Naive thymus-derived CD4-positive, alpha-beta T cell (primary cell): ENCODE data around the gene AADACL3. TPM values are rescaled to one million over a fixed set of nuclear protein-coding genes. Genes with fewer than 3 reads are reported as not detected.

ENCODE experiments used
- ATAC-seq: fragments of 150-1000 bp; cut with Tn5 transposase; 2 replicates; pipeline ENCODE4 v1.10.0; 2021; ENCODE audit warnings: mild to moderate bottlenecking, moderate library complexity
- CTCF ChIA-PET: fragments of 350-600 bp; sonication (Branson Sonifier 250); formaldehyde crosslinking; loops from one replicate; lab custom pipeline; 2021; ENCODE audit warnings: antibody characterized with exemption; lab: Charles Lee
- POLR2A ChIA-PET: fragments of 350-600 bp; sonication (Branson Sonifier 250); formaldehyde crosslinking; loops from one replicate; lab custom pipeline; 2021; ENCODE audit warnings: antibody characterized with exemption, inconsistent platforms; lab: Charles Lee
- DNase-seq, 9 donors: peaks; one replicate each; pipeline versions ENCODE4 v3.0.0 to v3.0.0-alpha.2; 2020 to 2022; ENCODE audit warnings: mixed read lengths in 1 of 9
- H3K27ac ChIP-seq: one replicate; pipeline ENCODE4 v1.7.0; 2013; ENCODE audit warnings: mild to moderate bottlenecking, low read depth, low read length, moderate library complexity
- H3K27me3 ChIP-seq, 2 donors: one replicate each; pipeline ENCODE4 v1.7.0; 2013; ENCODE audit warnings: low read length in 2 of 2, mild to moderate bottlenecking in 2 of 2, moderate library complexity in 2 of 2; ENCODE audit not compliant: control insufficient read depth in 2 of 2, insufficient read depth in 2 of 2
- H3K36me3 ChIP-seq, 3 experiments: 1 replicate in 2 of 3; 2 replicates in 1 of 3; pipeline ENCODE4 v1.7.0; 2013; ENCODE audit warnings: low read length in 3 of 3, mild to moderate bottlenecking in 3 of 3, moderate library complexity in 1 of 3; ENCODE audit not compliant: insufficient read depth in 3 of 3, control insufficient read depth in 2 of 3
- H3K4me1 ChIP-seq, 2 donors: one replicate each; pipeline ENCODE4 v1.7.0; 2013; ENCODE audit warnings: low read length in 2 of 2, mild to moderate bottlenecking in 2 of 2, moderate library complexity in 1 of 2; ENCODE audit not compliant: control insufficient read depth in 2 of 2, insufficient read depth in 2 of 2
- H3K4me3 ChIP-seq: 2 replicates; pipeline ENCODE4 v1.7.0; 2013; ENCODE audit warnings: mild to moderate bottlenecking, low read length
- H3K9me3 ChIP-seq, 3 experiments: 1 replicate in 2 of 3; 2 replicates in 1 of 3; pipeline ENCODE4 v1.7.0; 2013; ENCODE audit warnings: low read length in 3 of 3; ENCODE audit not compliant: control insufficient read depth in 2 of 3
- H3K27ac Mint-ChIP-seq, 9 donors: one replicate each; pipeline ENCODE4 v1.8.0; 2020 to 2022; ENCODE audit warnings: mixed read lengths in 9 of 9, mild to moderate bottlenecking in 8 of 9, moderate library complexity in 5 of 9, inconsistent platforms in 2 of 9
- H3K27me3 Mint-ChIP-seq, 5 donors: one replicate each; pipeline ENCODE4 v1.8.0; 2021 to 2022; ENCODE audit warnings: mixed read lengths in 5 of 5, mild to moderate bottlenecking in 1 of 5
- H3K36me3 Mint-ChIP-seq, 5 donors: one replicate each; pipeline ENCODE4 v1.8.0; 2020 to 2022; ENCODE audit warnings: mixed read lengths in 5 of 5, mild to moderate bottlenecking in 3 of 5, inconsistent platforms in 1 of 5
- H3K4me1 Mint-ChIP-seq, 7 donors: one replicate each; pipeline ENCODE4 v1.8.0; 2020 to 2022; ENCODE audit warnings: mixed read lengths in 7 of 7, mild to moderate bottlenecking in 3 of 7, inconsistent platforms in 1 of 7
- H3K4me3 Mint-ChIP-seq, 10 donors: one replicate each; pipeline ENCODE4 v1.8.0; 2020 to 2022; ENCODE audit warnings: mild to moderate bottlenecking in 10 of 10, mixed read lengths in 10 of 10, moderate library complexity in 6 of 10, inconsistent platforms in 2 of 10
- H3K9me3 Mint-ChIP-seq, 11 donors: one replicate each; pipeline ENCODE4 v1.8.0; 2020 to 2022; ENCODE audit warnings: mixed read lengths in 11 of 11, mild to moderate bottlenecking in 4 of 11, inconsistent platforms in 1 of 11, moderate library complexity in 1 of 11
- intact Hi-C, 2 donors: fragments of 100-400 bp; cut with micrococcal nuclease; formaldehyde crosslinking; loops; one replicate each; pipeline ENCODE4 v1.15.1; 2023
- polyA plus RNA-seq, 2 donors: library from polyadenylated mRNA; unstranded; fragments of 300-500 nt; fragmentation: Illumina TruSeq; gene quantifications; one replicate each; pipeline ENCODE4 v1.2.3, GENCODE V29; 2021
- total RNA-seq, 6 experiments: library from RNA in 5 of 6; stranded (reverse) in 5 of 6; gene quantifications; 1 replicate in 5 of 6; 2 replicates in 1 of 6; pipeline ENCODE4 v1.2.3 and lab custom pipeline; 2021 to 2026

AADACL3 gene
- total and polyA plus RNA-seq, 7 experiments from 2014 or later = not detected

- Mint-ChIP-seq H3K4me1 (no peaks in the 10 kb centered on the region), H3K27ac (peak overlapping the region in 2 of 9 donors; percentile 48 to 60), H3K9me3 (peaks cover 0 to 2% (median 0%) of the 10 kb centered on the region in 11 donors), H3K36me3 (no peaks in the 10 kb centered on the region), H3K4me3 (no peak overlapping the region), H3K27me3 (peaks cover 5 to 55% (median 43%) of the 10 kb centered on the region in 5 donors)
- Histone ChIP-seq H3K9me3 (no peaks in the 10 kb centered on the region), H3K36me3 (no peaks in the 10 kb centered on the region), H3K4me1 (no peaks in the 10 kb centered on the region), H3K27ac (no peak overlapping the region), H3K27me3 (no peaks in the 10 kb centered on the region), H3K4me3 (no peak overlapping the region)
- no peak for ATAC-seq
- POLR2A ChIA-PET = no interaction called here
- no peak for DNase-seq
- intact Hi-C loops = no loop called here
- CTCF ChIA-PET = no interaction called here
Observed at GRCh38 chr1:12757836-12758235, 41.9 kb downstream of the AADACL3 start.

- H3K9me3 ChIP-seq = no peaks in the 10 kb centered on the region
- H3K4me3 ChIP-seq = no peak overlapping the region
- no peaks in the 10 kb centered on the region for H3K36me3 Mint-ChIP-seq
- H3K27ac ChIP-seq = no peak overlapping the region
- peaks cover 5 to 39% (median 25%) of the 10 kb centered on the region in 5 donors for H3K27me3 Mint-ChIP-seq
- no peak overlapping the region for H3K4me3 Mint-ChIP-seq
- ATAC-seq = no peak
- H3K4me1 ChIP-seq = no peaks in the 10 kb centered on the region
- ChIA-PET POLR2A (no interaction called here), CTCF (no interaction called here)
- H3K36me3 ChIP-seq = no peaks in the 10 kb centered on the region
- intact Hi-C loops = no loop called here
- H3K27me3 ChIP-seq = no peaks in the 10 kb centered on the region
- no peak for DNase-seq
- no peaks in the 10 kb centered on the region for H3K4me1 Mint-ChIP-seq
- peaks cover 0 to 2% (median 0%) of the 10 kb centered on the region in 11 donors for H3K9me3 Mint-ChIP-seq
- H3K27ac Mint-ChIP-seq = no peak overlapping the region
Observed at GRCh38 chr1:12760256-12760795, 44.4 kb downstream of the AADACL3 start.

GRCh38 chr1:12761781-12762180 lies 45.9 kb downstream of the AADACL3 start:
- H3K9me3 Mint-ChIP-seq = peaks cover 0 to 2% (median 0%) of the 10 kb centered on the region in 11 donors
- CTCF ChIA-PET = no interaction called here
- Histone ChIP-seq H3K4me3 (no peak overlapping the region), H3K36me3 (no peaks in the 10 kb centered on the region), H3K4me1 (no peaks in the 10 kb centered on the region), H3K27ac (no peak overlapping the region), H3K9me3 (no peaks in the 10 kb centered on the region), H3K27me3 (no peaks in the 10 kb centered on the region)
- no peaks in the 10 kb centered on the region for H3K36me3 Mint-ChIP-seq
- no peak overlapping the region for H3K27ac Mint-ChIP-seq
- no peak overlapping the region for H3K4me3 Mint-ChIP-seq
- no peak for ATAC-seq
- no peak for DNase-seq
- no peaks in the 10 kb centered on the region for H3K4me1 Mint-ChIP-seq
- POLR2A ChIA-PET = no interaction called here
- peaks cover 12 to 43% (median 34%) of the 10 kb centered on the region in 5 donors for H3K27me3 Mint-ChIP-seq
- intact Hi-C loops = no loop called here

GRCh38 chr1:12762766-12763165 lies 46.9 kb downstream of the AADACL3 start:
- peaks cover 16 to 49% (median 32%) of the 10 kb centered on the region in 5 donors for H3K27me3 Mint-ChIP-seq
- ChIA-PET POLR2A (no interaction called here), CTCF (no interaction called here)
- no peaks in the 10 kb centered on the region for H3K4me1 Mint-ChIP-seq
- H3K4me1 ChIP-seq = no peaks in the 10 kb centered on the region
- H3K4me3 Mint-ChIP-seq = no peak overlapping the region
- no peaks in the 10 kb centered on the region for H3K36me3 ChIP-seq
- no peaks in the 10 kb centered on the region for H3K36me3 Mint-ChIP-seq
- H3K9me3 Mint-ChIP-seq = peaks cover 0 to 2% (median 0%) of the 10 kb centered on the region in 11 donors
- no peak overlapping the region for H3K27ac Mint-ChIP-seq
- H3K27ac ChIP-seq = no peak overlapping the region
- no peak for DNase-seq
- ATAC-seq = no peak
- no peak overlapping the region for H3K4me3 ChIP-seq
- H3K27me3 ChIP-seq = no peaks in the 10 kb centered on the region
- H3K9me3 ChIP-seq = no peaks in the 10 kb centered on the region
- intact Hi-C loops = no loop called here

- H3K36me3 ChIP-seq = no peaks in the 10 kb centered on the region
- Mint-ChIP-seq H3K4me3 (no peak overlapping the region), H3K36me3 (no peaks in the 10 kb centered on the region), H3K4me1 (no peaks in the 10 kb centered on the region), H3K9me3 (peaks cover 0 to 2% (median 0%) of the 10 kb centered on the region in 11 donors), H3K27ac (no peak overlapping the region), H3K27me3 (peaks cover 16 to 46% (median 31%) of the 10 kb centered on the region in 5 donors)
- H3K4me1 ChIP-seq = no peaks in the 10 kb centered on the region
- CTCF ChIA-PET = no interaction called here
- H3K27me3 ChIP-seq = no peaks in the 10 kb centered on the region
- POLR2A ChIA-PET = no interaction called here
- no peak overlapping the region for H3K27ac ChIP-seq
- intact Hi-C loops = no loop called here
- ATAC-seq (no peak), DNase-seq (no peak)
- no peaks in the 10 kb centered on the region for H3K9me3 ChIP-seq
- H3K4me3 ChIP-seq = no peak overlapping the region
Observed at GRCh38 chr1:12763479-12763878, 47.6 kb downstream of the AADACL3 start.

GRCh38 chr1:12764016-12764415 lies 48.1 kb downstream of the AADACL3 start:
- no peak for DNase-seq
- H3K9me3 Mint-ChIP-seq = peaks cover 0 to 2% (median 0%) of the 10 kb centered on the region in 11 donors
- no peaks in the 10 kb centered on the region for H3K27me3 ChIP-seq
- H3K4me1 Mint-ChIP-seq = no peaks in the 10 kb centered on the region
- no peaks in the 10 kb centered on the region for H3K36me3 ChIP-seq
- no peaks in the 10 kb centered on the region for H3K36me3 Mint-ChIP-seq
- ChIA-PET POLR2A (no interaction called here), CTCF (no interaction called here)
- no peak overlapping the region for H3K4me3 Mint-ChIP-seq
- no peak overlapping the region for H3K27ac Mint-ChIP-seq
- no peaks in the 10 kb centered on the region for H3K4me1 ChIP-seq
- no peak for ATAC-seq
- intact Hi-C loops = no loop called here
- no peak overlapping the region for H3K4me3 ChIP-seq
- H3K27ac ChIP-seq = no peak overlapping the region
- peaks cover 16 to 42% (median 32%) of the 10 kb centered on the region in 5 donors for H3K27me3 Mint-ChIP-seq
- no peaks in the 10 kb centered on the region for H3K9me3 ChIP-seq

GRCh38 chr1:12769031-12769430 lies 53.1 kb downstream of the AADACL3 start:
- H3K4me3 Mint-ChIP-seq = no peak overlapping the region
- Histone ChIP-seq H3K9me3 (no peaks in the 10 kb centered on the region), H3K27ac (no peak overlapping the region), H3K27me3 (no peaks in the 10 kb centered on the region), H3K4me1 (no peaks in the 10 kb centered on the region), H3K36me3 (no peaks in the 10 kb centered on the region), H3K4me3 (no peak overlapping the region)
- ChIA-PET POLR2A (no interaction called here), CTCF (no interaction called here)
- no peaks in the 10 kb centered on the region for H3K36me3 Mint-ChIP-seq
- H3K27ac Mint-ChIP-seq = no peak overlapping the region
- ATAC-seq (no peak), DNase-seq (no peak)
- intact Hi-C loops = no loop called here
- peaks cover 19 to 58% (median 46%) of the 10 kb centered on the region in 5 donors for H3K27me3 Mint-ChIP-seq
- peaks cover 0 to 2% (median 0%) of the 10 kb centered on the region in 11 donors for H3K9me3 Mint-ChIP-seq
- H3K4me1 Mint-ChIP-seq = no peaks in the 10 kb centered on the region
